Measurements from ENCODE around the gene FHAD1.

Gene FHAD1

GRCh38 chr1:15406614-15407559 is 159.9 kb downstream of the FHAD1 start:
- no peak for DNase-seq

GRCh38 chr1:15407580-15407979 is 160.6 kb downstream of the FHAD1 start:
- DNase-seq: no peak

GRCh38 chr1:15408890-15409387 is 161.9 kb downstream of the FHAD1 start:
- DNase-seq: no peak

- DNase-seq: peak; percentile 82
Observed at GRCh38 chr1:15409388-15410222, 162.6 kb downstream of the FHAD1 start, which contains the start of gene EFHD2. Gene EFHD2 (plus strand): TSS chr1:15409888. CDS start chr1:15409972, 84 bp downstream.

- no peak for DNase-seq
Observed at GRCh38 chr1:15410223-15410883, 163.3 kb downstream of the FHAD1 start.

GRCh38 chr1:15410884-15411245 is 163.8 kb downstream of the FHAD1 start:
- DNase-seq: no peak

GRCh38 chr1:15411593-15412137 is 164.6 kb downstream of the FHAD1 start:
- DNase-seq: no peak

GRCh38 chr1:15412175-15412800 is 165.3 kb downstream of the FHAD1 start:
- DNase-seq: no peak

GRCh38 chr1:15412843-15413242 is 165.8 kb downstream of the FHAD1 start:
- no peak for DNase-seq

- no peak for DNase-seq
Observed at GRCh38 chr1:15413563-15414444, 166.8 kb downstream of the FHAD1 start.

- DNase-seq: no peak
Observed at GRCh38 chr1:15414445-15414983, 167.5 kb downstream of the FHAD1 start.

GRCh38 chr1:15417059-15417934 is 170.3 kb downstream of the FHAD1 start:
- no peak for DNase-seq

- no peak for DNase-seq
Observed at GRCh38 chr1:15418806-15419515, 171.9 kb downstream of the FHAD1 start.

- no peak for DNase-seq
Observed at GRCh38 chr1:15420853-15421465, 173.9 kb downstream of the FHAD1 start.

- DNase-seq: no peak
Observed at GRCh38 chr1:15422871-15423270, 175.8 kb downstream of the FHAD1 start.

- DNase-seq: no peak
Observed at GRCh38 chr1:15423355-15424077, 176.5 kb downstream of the FHAD1 start.

- DNase-seq: no peak
Observed at GRCh38 chr1:15424146-15424667, 177.2 kb downstream of the FHAD1 start.

- no peak for DNase-seq
Observed at GRCh38 chr1:15424981-15425380, 178.0 kb downstream of the FHAD1 start.

Measured in 8988T (cell line).